Osteocyte (in vitro differentiated cells): Measurements from ENCODE around the gene CDK6. TPM values are rescaled to one million over a fixed set of nuclear protein-coding genes. Genes with fewer than 3 reads are reported as not detected.

Experiments used
- DNase-seq: peaks from one replicate; pipeline ENCODE4 v3.0.0; 2021; ENCODE audit warnings: mixed read lengths; ENCODE audit not compliant: unreplicated experiment; ENCODE audit errors: extremely low spot score
- H3K27ac Mint-ChIP-seq: one replicate; pipeline ENCODE4 v1.8.0; 2021; ENCODE audit warnings: mild to moderate bottlenecking, mixed read lengths; ENCODE audit not compliant: unreplicated experiment
- H3K27me3 Mint-ChIP-seq: one replicate; pipeline ENCODE4 v1.8.0; 2021; ENCODE audit warnings: mixed read lengths; ENCODE audit not compliant: unreplicated experiment
- H3K36me3 Mint-ChIP-seq: one replicate; pipeline ENCODE4 v1.8.0; 2021; ENCODE audit warnings: mixed read lengths; ENCODE audit not compliant: unreplicated experiment
- H3K4me1 Mint-ChIP-seq: one replicate; pipeline ENCODE4 v1.8.0; 2021; ENCODE audit warnings: mixed read lengths; ENCODE audit not compliant: unreplicated experiment
- H3K4me3 Mint-ChIP-seq: one replicate; pipeline ENCODE4 v1.8.0; 2021; ENCODE audit warnings: mild to moderate bottlenecking, moderate library complexity, mixed read lengths; ENCODE audit not compliant: unreplicated experiment
- H3K9me3 Mint-ChIP-seq: one replicate; pipeline ENCODE4 v1.8.0; 2021; ENCODE audit warnings: mixed read lengths; ENCODE audit not compliant: unreplicated experiment
- total RNA-seq: library from RNA; stranded (reverse); gene quantifications from 2 replicates; pipeline ENCODE4 v1.2.1, GENCODE V29; 2021
- TF ChIP-seq, protein P1 (sequence below): fragments of 200-600 bp; sonication (generic); IDR thresholded peaks from 2 replicates; pipeline ENCODE4 v1.5.0; 2021; ENCODE audit warnings: antibody characterized with exemption, mild to moderate bottlenecking, moderate library complexity

CDK6 gene
- total RNA-seq, 1 donor from 2014 or later, result 53.6 TPM

DNA sequence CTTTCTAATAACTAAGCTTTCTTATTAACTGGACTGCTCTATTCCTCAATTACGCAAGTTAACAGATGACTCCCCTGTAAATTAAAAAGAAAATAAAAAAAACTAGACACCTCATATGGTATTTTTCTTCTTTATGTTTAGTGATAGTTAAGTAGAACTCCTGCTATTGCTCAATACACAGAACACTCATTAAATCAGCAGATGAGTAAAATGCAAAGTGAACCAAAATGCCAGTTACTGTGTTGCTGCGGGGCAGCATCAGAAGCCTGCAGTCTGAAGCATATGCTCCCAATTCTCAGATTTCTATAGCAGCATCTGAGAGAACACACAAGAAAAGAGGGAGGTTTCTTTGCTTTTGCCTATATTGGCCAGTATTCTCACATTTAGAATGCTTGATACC is 28.4 kb downstream of the CDK6 start:
- Mint-ChIP-seq H3K36me3 (peaks cover 3% of the 10 kb centered on the region), H3K4me3 (no peak overlapping the region)

DNA sequence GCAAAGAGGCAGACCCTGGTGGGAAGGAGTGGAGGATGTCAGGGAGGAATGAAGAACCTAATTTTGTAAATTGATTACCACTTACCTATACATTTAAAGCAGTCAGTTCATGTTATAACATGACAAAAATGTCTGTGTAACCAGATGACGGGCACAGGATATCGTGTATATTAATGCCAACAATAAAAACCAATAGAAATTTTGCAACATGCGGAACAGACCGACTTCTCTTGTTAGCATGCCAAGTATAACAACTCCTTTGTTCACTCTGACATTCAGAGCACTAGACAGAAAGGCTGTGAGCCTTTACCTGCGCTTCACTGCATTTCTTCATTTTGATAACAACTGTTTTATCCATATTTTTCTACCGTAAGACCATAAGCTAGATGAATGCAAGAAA is 29.9 kb downstream of the CDK6 start:
- Mint-ChIP-seq H3K27ac (no peak overlapping the region), H3K4me3 (no peak overlapping the region), H3K27me3 (no peaks in the 10 kb centered on the region), H3K9me3 (no peaks in the 10 kb centered on the region), H3K4me1 (peaks cover 32% of the 10 kb centered on the region), H3K36me3 (peaks cover 3% of the 10 kb centered on the region)
- TF ChIP-seq, protein P1, sequence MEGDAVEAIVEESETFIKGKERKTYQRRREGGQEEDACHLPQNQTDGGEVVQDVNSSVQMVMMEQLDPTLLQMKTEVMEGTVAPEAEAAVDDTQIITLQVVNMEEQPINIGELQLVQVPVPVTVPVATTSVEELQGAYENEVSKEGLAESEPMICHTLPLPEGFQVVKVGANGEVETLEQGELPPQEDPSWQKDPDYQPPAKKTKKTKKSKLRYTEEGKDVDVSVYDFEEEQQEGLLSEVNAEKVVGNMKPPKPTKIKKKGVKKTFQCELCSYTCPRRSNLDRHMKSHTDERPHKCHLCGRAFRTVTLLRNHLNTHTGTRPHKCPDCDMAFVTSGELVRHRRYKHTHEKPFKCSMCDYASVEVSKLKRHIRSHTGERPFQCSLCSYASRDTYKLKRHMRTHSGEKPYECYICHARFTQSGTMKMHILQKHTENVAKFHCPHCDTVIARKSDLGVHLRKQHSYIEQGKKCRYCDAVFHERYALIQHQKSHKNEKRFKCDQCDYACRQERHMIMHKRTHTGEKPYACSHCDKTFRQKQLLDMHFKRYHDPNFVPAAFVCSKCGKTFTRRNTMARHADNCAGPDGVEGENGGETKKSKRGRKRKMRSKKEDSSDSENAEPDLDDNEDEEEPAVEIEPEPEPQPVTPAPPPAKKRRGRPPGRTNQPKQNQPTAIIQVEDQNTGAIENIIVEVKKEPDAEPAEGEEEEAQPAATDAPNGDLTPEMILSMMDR, result no peak
- no peak for DNase-seq

More for the DNA sequence above, 28.4 kb downstream of the CDK6 start:
- Mint-ChIP-seq H3K27me3 (no peaks in the 10 kb centered on the region), H3K9me3 (no peaks in the 10 kb centered on the region), H3K4me1 (peaks cover 37% of the 10 kb centered on the region), H3K27ac (peak overlapping the region; percentile 80)
- no peak for DNase-seq
- TF ChIP-seq, protein P1, result no peak

DNA sequence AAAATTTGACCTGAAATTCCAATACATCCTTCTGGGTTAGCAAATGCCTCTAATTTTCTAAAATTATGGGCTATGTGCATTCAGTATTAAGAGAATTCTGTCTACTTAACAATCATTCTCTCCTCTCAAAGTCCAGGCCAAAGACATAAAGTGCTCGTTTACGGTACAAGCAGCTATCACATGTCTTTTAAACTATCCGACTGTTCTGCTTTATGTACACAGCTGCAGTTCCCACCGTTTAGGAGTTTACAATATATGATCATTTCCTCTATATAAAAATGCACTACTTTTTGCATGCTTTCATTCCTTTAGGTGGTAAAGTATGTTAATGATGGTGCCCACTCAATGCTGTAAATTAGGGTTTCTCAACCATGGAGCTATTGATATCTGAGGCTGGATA is 34.0 kb downstream of the CDK6 start:
- DNase-seq, result no peak
- H3K27me3 Mint-ChIP-seq, result no peaks in the 10 kb centered on the region
- H3K27ac Mint-ChIP-seq, result no peak overlapping the region
- peaks cover 1% of the 10 kb centered on the region for H3K36me3 Mint-ChIP-seq
- TF ChIP-seq, protein P1, result no peak
- H3K4me1 Mint-ChIP-seq, result no peaks in the 10 kb centered on the region
- no peaks in the 10 kb centered on the region for H3K9me3 Mint-ChIP-seq
- no peak overlapping the region for H3K4me3 Mint-ChIP-seq

DNA sequence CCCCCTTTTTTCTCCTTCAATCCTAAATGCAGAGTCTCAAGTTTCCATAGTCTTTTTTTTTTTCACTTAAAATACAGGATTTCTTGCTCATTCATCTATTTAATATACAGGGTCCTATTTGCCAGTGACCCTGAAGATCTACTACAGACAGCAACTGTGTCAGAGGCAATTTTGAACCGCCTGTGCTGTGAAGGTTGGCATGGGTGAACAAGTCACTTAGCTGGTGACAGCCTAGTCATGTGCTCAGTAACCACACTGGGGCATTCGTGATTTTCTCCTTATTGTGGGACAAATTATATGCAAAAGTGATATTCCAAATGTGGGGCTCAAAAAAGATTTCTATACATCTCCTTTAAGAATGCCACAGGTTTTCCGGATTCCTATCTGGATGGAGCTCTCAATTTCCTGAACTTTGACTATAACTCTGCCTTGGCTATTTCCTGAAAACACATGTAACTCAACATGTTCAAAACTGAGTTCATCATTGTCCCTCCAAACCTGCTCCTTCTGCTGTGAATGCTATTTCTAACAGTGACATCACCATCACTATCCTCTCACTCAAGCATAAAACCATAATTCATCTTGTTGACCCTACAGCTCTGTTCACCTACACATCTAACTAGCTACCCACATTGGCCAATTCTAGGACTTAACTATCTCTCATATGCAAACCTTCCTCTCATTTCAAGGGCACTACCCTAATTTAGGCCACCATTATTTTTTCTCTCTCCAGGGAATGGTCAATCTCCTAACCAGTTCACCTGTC is 36.7 kb downstream of the CDK6 start:
- TF ChIP-seq, protein P1, result no peak
- Mint-ChIP-seq H3K9me3 (no peaks in the 10 kb centered on the region), H3K4me3 (no peak overlapping the region), H3K4me1 (peaks cover 13% of the 10 kb centered on the region), H3K36me3 (no peaks in the 10 kb centered on the region), H3K27ac (no peak overlapping the region), H3K27me3 (no peaks in the 10 kb centered on the region)
- no peak for DNase-seq

DNA sequence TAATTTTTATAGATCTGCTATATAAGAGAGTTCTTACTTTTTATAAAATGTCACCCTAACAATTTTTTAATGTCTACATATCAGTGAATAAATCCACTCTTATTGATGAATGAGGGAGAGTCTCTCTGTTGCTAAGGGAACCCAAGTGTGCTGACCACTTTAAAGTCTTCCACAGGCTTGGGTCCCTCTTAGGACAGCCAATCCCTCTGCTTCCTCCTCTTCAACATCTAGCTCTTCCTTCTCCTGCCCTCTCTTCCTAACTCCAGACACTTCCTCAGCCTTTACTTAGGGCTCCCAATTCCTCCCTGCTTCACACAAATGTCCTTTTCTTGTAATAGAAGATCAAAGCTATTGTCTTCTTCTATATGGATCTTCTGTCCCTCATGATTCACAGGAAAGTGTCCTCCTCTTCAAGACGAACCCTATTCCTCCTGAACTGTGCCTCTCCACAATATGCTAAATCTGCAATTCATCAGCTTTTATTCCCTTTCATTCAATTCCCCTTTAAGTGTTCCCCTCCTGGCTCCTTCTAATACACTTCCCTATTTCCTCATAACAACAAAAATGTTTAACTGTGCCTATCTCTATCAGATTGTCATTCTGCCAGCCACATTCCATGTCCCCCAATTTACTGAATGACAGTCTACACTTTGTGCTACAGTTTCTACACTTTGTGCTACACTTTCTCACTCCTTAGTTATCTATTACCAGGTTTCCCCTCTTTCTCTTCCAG is 37.7 kb downstream of the CDK6 start:
- no peak for DNase-seq
- Mint-ChIP-seq H3K4me3 (no peak overlapping the region), H3K9me3 (no peaks in the 10 kb centered on the region), H3K4me1 (peaks cover 23% of the 10 kb centered on the region), H3K27me3 (no peaks in the 10 kb centered on the region), H3K36me3 (no peaks in the 10 kb centered on the region), H3K27ac (no peak overlapping the region)
- TF ChIP-seq, protein P1, result no peak
